Astrocyte (in vitro differentiated cells and primary cell): Measurements from ENCODE around the gene VPS36. TPM values are rescaled to one million over a fixed set of nuclear protein-coding genes. Genes with fewer than 3 reads are reported as not detected.
A peak's percentile ranks its signal among the peaks of the same experiment; 100 is the strongest.

ENCODE experiments used
- DNase-seq: peaks from one replicate; pipeline ENCODE4 v3.0.0-alpha.2; 2010; ENCODE audit warnings: low read depth
- FAIRE-seq: peaks from 2 replicates; lab custom pipeline; 2011; peaks lifted over from hg19 to GRCh38; lab: Jason Lieb, UNC
- H2AFZ ChIP-seq: 2 replicates; pipeline ENCODE4 v1.6.0; 2012; ENCODE audit warnings: low read depth, low read length, inconsistent platforms
- H3K27ac ChIP-seq: 2 replicates; pipeline ENCODE4 v1.5.1; 2011; ENCODE audit warnings: low read depth, low read length, inconsistent platforms
- H3K27me3 ChIP-seq: 2 replicates; pipeline ENCODE4 v1.6.0; 2011; ENCODE audit warnings: low read length, inconsistent platforms; ENCODE audit not compliant: insufficient read depth
- H3K36me3 ChIP-seq: 2 replicates; pipeline ENCODE4 v1.5.1; 2011; ENCODE audit warnings: low read length, inconsistent platforms; ENCODE audit not compliant: insufficient read depth
- H3K4me1 ChIP-seq: 2 replicates; pipeline ENCODE4 v1.5.1; 2011; ENCODE audit warnings: low read length, inconsistent platforms; ENCODE audit not compliant: insufficient read depth
- H3K4me2 ChIP-seq: 2 replicates; pipeline ENCODE4 v1.6.0; 2012; ENCODE audit warnings: low read length, inconsistent platforms
- H3K4me3 ChIP-seq: 2 replicates; pipeline ENCODE4 v1.5.1; 2011; ENCODE audit warnings: low read depth, mild to moderate bottlenecking, low read length, inconsistent platforms; ENCODE audit not compliant: insufficient read depth
- H3K79me2 ChIP-seq: 2 replicates; pipeline ENCODE4 v1.6.0; 2012; ENCODE audit warnings: mild to moderate bottlenecking, low read length, inconsistent platforms; ENCODE audit not compliant: insufficient read depth
- H3K9ac ChIP-seq: 2 replicates; pipeline ENCODE4 v1.6.0; 2012; ENCODE audit warnings: mild to moderate bottlenecking, low read length, inconsistent platforms
- H3K9me3 ChIP-seq: 2 replicates; pipeline ENCODE4 v1.5.1; 2012; ENCODE audit warnings: low read depth, mild to moderate bottlenecking, low read length, inconsistent platforms; ENCODE audit not compliant: insufficient read depth
- H4K20me1 ChIP-seq: 2 replicates; pipeline ENCODE4 v1.6.0; 2012; ENCODE audit warnings: low read length, inconsistent platforms; ENCODE audit not compliant: insufficient read depth
- H3K27ac Mint-ChIP-seq: one replicate; pipeline ENCODE4 v1.8.0; 2021; ENCODE audit warnings: mild to moderate bottlenecking, mixed read lengths; ENCODE audit not compliant: unreplicated experiment
- H3K27me3 Mint-ChIP-seq: one replicate; pipeline ENCODE4 v1.8.0; 2021; ENCODE audit warnings: low read depth, mixed read lengths; ENCODE audit not compliant: unreplicated experiment
- H3K36me3 Mint-ChIP-seq: one replicate; pipeline ENCODE4 v1.8.0; 2021; ENCODE audit warnings: low read depth, mixed read lengths; ENCODE audit not compliant: unreplicated experiment
- H3K4me1 Mint-ChIP-seq: one replicate; pipeline ENCODE4 v1.8.0; 2021; ENCODE audit warnings: low read depth, mixed read lengths; ENCODE audit not compliant: unreplicated experiment
- H3K4me3 Mint-ChIP-seq: one replicate; pipeline ENCODE4 v1.8.0; 2021; ENCODE audit warnings: mild to moderate bottlenecking, moderate library complexity, mixed read lengths; ENCODE audit not compliant: unreplicated experiment
- H3K9me3 Mint-ChIP-seq: one replicate; pipeline ENCODE4 v1.8.0; 2021; ENCODE audit warnings: mild to moderate bottlenecking, mixed read lengths; ENCODE audit not compliant: unreplicated experiment
- CTCF ChIP-seq: IDR thresholded peaks from 2 replicates; pipeline ENCODE4 v1.5.1; 2011; ENCODE audit warnings: low read depth, mild to moderate bottlenecking, inconsistent platforms, low read length, moderate library complexity; ENCODE audit not compliant: insufficient read depth
- EZH2 ChIP-seq: IDR thresholded peaks from 2 replicates; pipeline ENCODE4 v1.6.1; 2012; ENCODE audit warnings: mild to moderate bottlenecking, low read length, inconsistent platforms; ENCODE audit not compliant: insufficient read depth
- total RNA-seq: library from RNA; stranded (reverse); gene quantifications from 2 replicates; pipeline ENCODE4 v1.2.1, GENCODE V29; 2021

The VPS36 gene
- total RNA-seq, 1 donor from 2014 or later, result 41.8 TPM

- Mint-ChIP-seq H3K9me3 (no peaks in the 10 kb centered on the region), H3K4me1 (peaks cover 4% of the 10 kb centered on the region), H3K36me3 (peaks cover 5% of the 10 kb centered on the region), H3K4me3 (peak within 1 kb of the TSS; percentile 87), H3K27ac (peak within 1 kb of the TSS; percentile 78), H3K27me3 (no peaks in the 10 kb centered on the region)
- peak within 1 kb of the TSS; percentile 89 for H3K4me2 ChIP-seq
- peak within 1 kb of the TSS; percentile 81 for H3K27ac ChIP-seq
- H3K36me3 ChIP-seq, result no peaks in the 10 kb centered on the region
- DNase-seq (peak; percentile 83), FAIRE-seq (peak; percentile 72)
- no peak for TF ChIP-seq EZH2
- no peak for TF ChIP-seq CTCF
- no peaks in the 10 kb centered on the region for H3K9me3 ChIP-seq
- no peaks in the 10 kb centered on the region for H3K27me3 ChIP-seq
- H2AFZ ChIP-seq, result peak within 1 kb of the TSS; percentile 92
- H4K20me1 ChIP-seq, result no peaks in the 10 kb centered on the region
- H3K4me1 ChIP-seq, result peaks cover 17% of the 10 kb centered on the region
- peaks cover 47% of the 10 kb centered on the region for H3K79me2 ChIP-seq
- peak within 1 kb of the TSS; percentile 83 for H3K9ac ChIP-seq
- peak within 1 kb of the TSS; percentile 80 for H3K4me3 ChIP-seq
These were observed 4.6 kb upstream of the VPS36 start, which contains the start of gene CKAP2 for GRCh38 chr13:52454820-52455676. Gene CKAP2 (plus strand): TSS chr13:52455478. CDS start chr13:52455557, 79 bp downstream.

- Histone ChIP-seq H3K4me3 (peak overlapping the region; percentile 80), H2AFZ (peak overlapping the region; percentile 92), H3K4me1 (peaks cover 17% of the 10 kb centered on the region), H4K20me1 (no peaks in the 10 kb centered on the region), H3K36me3 (no peaks in the 10 kb centered on the region), H3K9ac (peak overlapping the region; percentile 83), H3K79me2 (peaks cover 47% of the 10 kb centered on the region), H3K9me3 (no peaks in the 10 kb centered on the region), H3K4me2 (peak overlapping the region; percentile 89), H3K27ac (peak overlapping the region; percentile 81), H3K27me3 (no peaks in the 10 kb centered on the region)
- no peaks in the 10 kb centered on the region for H3K27me3 Mint-ChIP-seq
- no peaks in the 10 kb centered on the region for H3K9me3 Mint-ChIP-seq
- H3K4me1 Mint-ChIP-seq, result peaks cover 4% of the 10 kb centered on the region
- no peak for DNase-seq
- TF ChIP-seq CTCF (no peak), EZH2 (no peak)
- H3K4me3 Mint-ChIP-seq, result peak overlapping the region; percentile 84
- peaks cover 5% of the 10 kb centered on the region for H3K36me3 Mint-ChIP-seq
- peak overlapping the region; percentile 22 for H3K27ac Mint-ChIP-seq
- no peak for FAIRE-seq
These were observed 4.0 kb upstream of the VPS36 start for GRCh38 chr13:52454459-52454819.

- peaks cover 14% of the 10 kb centered on the region for H3K4me1 Mint-ChIP-seq
- Histone ChIP-seq H3K9me3 (no peaks in the 10 kb centered on the region), H3K4me2 (no peak overlapping the region), H3K4me3 (no peak overlapping the region), H3K27me3 (no peaks in the 10 kb centered on the region), H3K4me1 (peaks cover 33% of the 10 kb centered on the region), H4K20me1 (peaks cover 15% of the 10 kb centered on the region), H2AFZ (no peak overlapping the region), H3K9ac (no peak overlapping the region), H3K27ac (no peak overlapping the region), H3K79me2 (peaks cover 50% of the 10 kb centered on the region), H3K36me3 (no peaks in the 10 kb centered on the region)
- H3K36me3 Mint-ChIP-seq, result no peaks in the 10 kb centered on the region
- DNase-seq (no peak), FAIRE-seq (no peak)
- H3K9me3 Mint-ChIP-seq, result no peaks in the 10 kb centered on the region
- H3K27ac Mint-ChIP-seq, result no peak overlapping the region
- H3K27me3 Mint-ChIP-seq, result no peaks in the 10 kb centered on the region
- no peak for TF ChIP-seq CTCF
- H3K4me3 Mint-ChIP-seq, result no peak overlapping the region
These were observed 2.0 kb upstream of the VPS36 start for GRCh38 chr13:52452470-52452869.
